RKO (cell line): ENCODE measurements around the gene NTM.
A peak's percentile ranks its signal among the peaks of the same experiment; 100 is the strongest.

Source experiments
- DNase-seq: peaks from one replicate; pipeline ENCODE4 v3.0.0-alpha.2; 2016; ENCODE audit warnings: low spot score

Gene NTM

GRCh38 chr11:131689049-131689925, 318.9 kb downstream of the NTM start:
- DNase-seq: no peak

GRCh38 chr11:131690362-131690761, 319.9 kb downstream of the NTM start:
- no peak for DNase-seq

- no peak for DNase-seq
Measured at GRCh38 chr11:131690776-131691175, 320.4 kb downstream of the NTM start.

- DNase-seq: no peak
Measured at GRCh38 chr11:131691181-131692041, 321.0 kb downstream of the NTM start.

- no peak for DNase-seq
Measured at GRCh38 chr11:131692151-131692550, 321.7 kb downstream of the NTM start.

GRCh38 chr11:131692961-131693360, 322.5 kb downstream of the NTM start:
- DNase-seq: no peak

GRCh38 chr11:131693756-131694155, 323.3 kb downstream of the NTM start:
- no peak for DNase-seq

- DNase-seq: peak; percentile 40
Measured at GRCh38 chr11:131694526-131695424, 324.4 kb downstream of the NTM start.

- no peak for DNase-seq
Measured at GRCh38 chr11:131695889-131696429, 325.5 kb downstream of the NTM start.

- DNase-seq: no peak
Measured at GRCh38 chr11:131696690-131697089, 326.3 kb downstream of the NTM start.

- no peak for DNase-seq
Measured at GRCh38 chr11:131703311-131703710, 332.9 kb downstream of the NTM start.

- no peak for DNase-seq
Measured at GRCh38 chr11:131704682-131705081, 334.3 kb downstream of the NTM start.

- DNase-seq: no peak
Measured at GRCh38 chr11:131710511-131710910, 340.1 kb downstream of the NTM start.

GRCh38 chr11:131712897-131713296, 342.5 kb downstream of the NTM start:
- no peak for DNase-seq

- no peak for DNase-seq
Measured at GRCh38 chr11:131713529-131714134, 343.2 kb downstream of the NTM start.

- DNase-seq: no peak
Measured at GRCh38 chr11:131717616-131718015, 347.2 kb downstream of the NTM start.

- DNase-seq: no peak
Measured at GRCh38 chr11:131723088-131723487, 352.7 kb downstream of the NTM start.

- no peak for DNase-seq
Measured at GRCh38 chr11:131724436-131724975, 354.1 kb downstream of the NTM start.

- no peak for DNase-seq
Measured at GRCh38 chr11:131734871-131735270, 364.5 kb downstream of the NTM start.

GRCh38 chr11:131737357-131737756, 366.9 kb downstream of the NTM start:
- DNase-seq: no peak
